Liver (tissue), 3 donors: Measurements from ENCODE around the gene KCNK7.

Source experiments
- ATF3 ChIP-seq: IDR thresholded peaks from 2 replicates; pipeline ENCODE4 v1.6.1; 2016; ENCODE audit warnings: antibody characterized with exemption
- GABPA ChIP-seq, 2 donors: IDR thresholded peaks in 1 of 2; conservative IDR thresholded peaks in 1 of 2; 2 replicates each; pipeline ENCODE4 v1.6.1; 2016; ENCODE audit warnings: antibody characterized with exemption in 2 of 2, mild to moderate bottlenecking in 1 of 2, moderate library complexity in 1 of 2
- HNF4A ChIP-seq, 2 donors: conservative IDR thresholded peaks; 2 replicates each; pipeline ENCODE4 v1.6.1; 2016; ENCODE audit warnings: antibody characterized with exemption in 2 of 2, mild to moderate bottlenecking in 2 of 2
- HNF4G ChIP-seq: IDR thresholded peaks from 2 replicates; pipeline ENCODE4 v1.6.1; 2016; ENCODE audit warnings: antibody characterized with exemption
- MAX ChIP-seq: IDR thresholded peaks from 2 replicates; pipeline ENCODE4 v1.6.1; 2016; ENCODE audit warnings: antibody characterized with exemption
- RAD21 ChIP-seq, 2 donors: IDR thresholded peaks; 2 replicates each; pipeline ENCODE4 v1.6.1; 2016; ENCODE audit warnings: antibody characterized with exemption in 2 of 2, mild to moderate bottlenecking in 2 of 2
- SP1 ChIP-seq: IDR thresholded peaks from 2 replicates; pipeline ENCODE4 v1.6.1; 2018; ENCODE audit warnings: antibody characterized with exemption, mild to moderate bottlenecking
- TAF1 ChIP-seq: conservative IDR thresholded peaks from 2 replicates; pipeline ENCODE4 v1.6.1; 2016; ENCODE audit warnings: antibody characterized with exemption, mild to moderate bottlenecking
- YY1 ChIP-seq: IDR thresholded peaks from 2 replicates; pipeline ENCODE4 v1.6.1; 2016; ENCODE audit warnings: antibody characterized with exemption, mild to moderate bottlenecking
- ZBTB33 ChIP-seq: IDR thresholded peaks from 2 replicates; pipeline ENCODE4 v1.6.1; 2016; ENCODE audit warnings: antibody characterized with exemption
- TF ChIP-seq, protein P1 (sequence below): fragments of 150-350 bp; IDR thresholded peaks from 2 replicates; pipeline ENCODE4 v1.5.1; 2017; ENCODE audit warnings: improper control_type of control experiment, low read depth, low read length; ENCODE audit not compliant: missing input control
- donor health status: healthy.
- donor health status: healthy.

DNA sequence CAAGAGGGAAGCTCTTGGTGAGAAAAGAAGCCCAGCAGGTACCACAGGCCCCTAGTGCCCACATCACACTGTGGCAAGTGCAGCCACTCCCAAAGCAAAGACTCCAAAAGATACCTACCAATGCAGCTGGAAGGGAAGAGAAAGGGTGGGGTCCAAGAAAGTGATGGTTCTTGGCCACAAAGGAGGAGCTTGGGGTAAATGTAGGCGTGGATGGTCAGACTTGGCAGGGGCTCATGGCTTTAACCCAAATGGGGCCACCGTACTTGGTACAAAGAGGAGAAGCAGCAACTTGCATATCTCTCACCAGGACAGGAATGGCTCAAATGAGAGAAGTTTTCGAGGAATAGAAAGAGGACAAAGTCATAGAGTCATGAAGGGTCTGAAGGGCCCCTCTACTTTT is 13.6 kb upstream of the KCNK7 start:
- TF ChIP-seq, protein P1, sequence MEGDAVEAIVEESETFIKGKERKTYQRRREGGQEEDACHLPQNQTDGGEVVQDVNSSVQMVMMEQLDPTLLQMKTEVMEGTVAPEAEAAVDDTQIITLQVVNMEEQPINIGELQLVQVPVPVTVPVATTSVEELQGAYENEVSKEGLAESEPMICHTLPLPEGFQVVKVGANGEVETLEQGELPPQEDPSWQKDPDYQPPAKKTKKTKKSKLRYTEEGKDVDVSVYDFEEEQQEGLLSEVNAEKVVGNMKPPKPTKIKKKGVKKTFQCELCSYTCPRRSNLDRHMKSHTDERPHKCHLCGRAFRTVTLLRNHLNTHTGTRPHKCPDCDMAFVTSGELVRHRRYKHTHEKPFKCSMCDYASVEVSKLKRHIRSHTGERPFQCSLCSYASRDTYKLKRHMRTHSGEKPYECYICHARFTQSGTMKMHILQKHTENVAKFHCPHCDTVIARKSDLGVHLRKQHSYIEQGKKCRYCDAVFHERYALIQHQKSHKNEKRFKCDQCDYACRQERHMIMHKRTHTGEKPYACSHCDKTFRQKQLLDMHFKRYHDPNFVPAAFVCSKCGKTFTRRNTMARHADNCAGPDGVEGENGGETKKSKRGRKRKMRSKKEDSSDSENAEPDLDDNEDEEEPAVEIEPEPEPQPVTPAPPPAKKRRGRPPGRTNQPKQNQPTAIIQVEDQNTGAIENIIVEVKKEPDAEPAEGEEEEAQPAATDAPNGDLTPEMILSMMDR = no peak
- TF ChIP-seq RAD21 (IDR thresholded peaks at IDR 0.05) = no peak
- TF ChIP-seq MAX = no peak
- no peak for TF ChIP-seq HNF4G
- TF ChIP-seq YY1 = no peak
- no peak for TF ChIP-seq GABPA (IDR thresholded peaks at IDR 0.05 in 1 of 2, conservative IDR thresholded peaks at IDR 0.05 in 1 of 2)
- no peak for TF ChIP-seq TAF1
- no peak for TF ChIP-seq HNF4A (conservative IDR thresholded peaks at IDR 0.05)
- no peak for TF ChIP-seq ATF3
- TF ChIP-seq SP1 = no peak
- no peak for TF ChIP-seq ZBTB33
